ENCODE measurements around the gene GRIPAP1.

Gene GRIPAP1

DNA sequence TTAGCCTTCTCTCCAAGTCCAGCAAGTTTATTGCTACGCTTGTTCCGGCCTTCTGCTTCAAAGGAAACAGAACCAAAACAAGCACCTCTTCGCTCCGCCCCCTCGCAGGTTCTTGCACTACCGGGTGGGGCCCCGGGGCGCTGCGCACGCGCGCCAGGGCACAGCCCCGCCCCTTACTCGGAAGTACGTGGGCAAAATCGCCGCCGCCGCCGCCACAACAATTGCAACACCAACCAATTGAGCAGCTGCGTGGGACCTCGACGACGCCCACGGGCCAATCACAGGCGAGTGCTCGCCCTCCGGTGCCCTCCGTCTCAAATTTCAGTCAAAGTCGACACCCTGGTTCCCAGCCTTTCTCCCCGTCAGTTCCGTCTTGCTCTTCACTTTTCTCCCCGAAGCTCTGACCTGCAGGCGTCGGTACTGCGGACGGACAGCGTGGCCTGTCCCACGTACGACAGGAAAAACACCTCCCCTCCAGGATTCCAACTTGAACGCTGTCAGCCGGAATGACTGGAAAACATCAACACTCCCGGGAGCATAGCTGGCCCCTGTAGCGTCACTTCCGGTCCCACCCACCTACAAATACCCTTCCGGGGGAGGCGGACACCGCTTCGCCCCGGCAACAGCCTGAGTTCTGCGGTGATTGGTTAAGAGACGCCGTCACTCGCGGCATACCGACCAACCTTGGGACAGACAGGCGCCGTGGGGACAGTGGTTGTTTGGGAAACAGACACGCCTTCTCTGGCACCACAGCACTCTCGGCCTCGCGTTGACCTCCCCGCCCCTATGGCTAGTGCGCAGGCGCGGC is 44.0 kb downstream of the GRIPAP1 start:
- TF ChIP-seq ZFX (IDR thresholded peaks at IDR 0.05): no peak
- no peak for TF ChIP-seq CTCF (conservative IDR thresholded peaks at IDR 0.05)
- H3K27ac ChIP-seq: peak overlapping the region; percentile 88

- H3K27ac ChIP-seq: peak within 1 kb of the TSS; percentile 88
- TF ChIP-seq CTCF (conservative IDR thresholded peaks at IDR 0.05) (no peak), ZFX (IDR thresholded peaks at IDR 0.05) (no peak)
Measured at GRCh38 chrX:48957477-48957826, 44.6 kb downstream of the GRIPAP1 start, which contains the start of gene OTUD5. TSS of gene OTUD5 (minus strand) at chrX:48957607. CDS start at chrX:48957570, 37 bp downstream.

- H3K27ac ChIP-seq: peak overlapping the region; percentile 88
- TF ChIP-seq CTCF (conservative IDR thresholded peaks at IDR 0.05) (no peak), ZFX (IDR thresholded peaks at IDR 0.05) (no peak)
Measured at GRCh38 chrX:48956728-48957414, 45.2 kb downstream of the GRIPAP1 start.

DNA sequence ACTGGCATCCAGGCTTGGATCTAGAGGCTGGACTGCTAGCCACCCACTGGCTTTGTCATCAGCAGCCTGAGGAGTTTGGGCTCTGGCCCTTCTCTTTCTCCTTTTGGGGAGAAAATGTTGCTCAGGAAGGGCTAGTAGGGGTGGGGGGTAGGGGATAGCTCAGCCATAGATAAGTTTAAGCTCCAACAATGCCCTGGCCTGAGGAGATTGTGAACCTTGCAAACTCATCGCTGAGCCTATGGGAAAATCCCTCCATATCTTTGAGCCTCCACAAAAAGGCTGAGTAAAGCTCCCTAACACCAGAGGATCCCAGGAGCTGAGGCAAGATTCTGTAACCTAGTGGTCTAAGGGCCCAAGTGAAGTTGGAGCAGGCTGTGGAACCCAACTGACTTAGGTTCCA is 53.5 kb downstream of the GRIPAP1 start:
- no peak overlapping the region for H3K27ac ChIP-seq
- no peak for TF ChIP-seq CTCF (conservative IDR thresholded peaks at IDR 0.05)
- TF ChIP-seq ZFX (IDR thresholded peaks at IDR 0.05): no peak

- TF ChIP-seq ZFX (IDR thresholded peaks at IDR 0.05): no peak
- peak; percentile 83 for TF ChIP-seq CTCF (conservative IDR thresholded peaks at IDR 0.05)
- no peak overlapping the region for H3K27ac ChIP-seq
Measured at GRCh38 chrX:48945517-48946348, 56.3 kb downstream of the GRIPAP1 start.

DNA sequence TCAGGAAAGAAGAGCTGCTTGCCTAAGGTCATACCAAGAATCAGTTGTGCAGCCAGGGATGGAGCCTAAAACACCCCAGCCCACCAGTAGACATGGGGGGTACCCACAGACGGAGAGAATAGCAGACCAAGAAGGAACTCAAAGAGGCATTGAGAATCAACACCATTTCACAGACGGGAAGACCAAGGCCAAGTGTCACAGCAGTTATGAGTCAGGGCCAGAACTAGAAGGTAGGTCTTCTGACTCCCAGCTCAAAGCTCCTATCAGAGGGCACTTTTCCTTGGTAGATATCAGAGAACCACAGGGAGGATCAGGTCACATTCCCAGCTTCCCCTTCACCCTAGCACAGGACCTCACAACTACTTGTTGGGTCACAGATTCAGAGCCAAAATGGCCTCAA is 59.2 kb downstream of the GRIPAP1 start:
- TF ChIP-seq CTCF (conservative IDR thresholded peaks at IDR 0.05) (no peak), ZFX (IDR thresholded peaks at IDR 0.05) (no peak)
- H3K27ac ChIP-seq: no peak overlapping the region

Measured in C4-2B (cell line).